ENCODE data around the gene ASH1L.

- TF ChIP-seq POLR2A (IDR thresholded peaks at IDR 0.05; ENCODE audit: low read depth, low read length) (no peak), EZH2 (IDR thresholded peaks at IDR 0.05; ENCODE audit: borderline replicate concordance, low read depth, low read length, severe bottlenecking) (no peak), MAX (IDR thresholded peaks at IDR 0.05; ENCODE audit: insufficient read depth, insufficient read length) (no peak), CTCF (IDR thresholded peaks at IDR 0.05; ENCODE audit: extremely low read depth in 1 of 2, insufficient read depth in 1 of 2, low read depth in 1 of 2, low read length in 2 of 2) (no peak), GATA2 (IDR thresholded peaks at IDR 0.05; ENCODE audit: insufficient read depth, insufficient read length, low read depth, low read length) (no peak), JUN (IDR thresholded peaks at IDR 0.05; ENCODE audit: borderline replicate concordance, insufficient read depth, insufficient read length, low read depth) (no peak), POLR2AphosphoS5 (IDR thresholded peaks at IDR 0.05; ENCODE audit: insufficient read depth, low read depth, low read length) (no peak), MYC (IDR thresholded peaks at IDR 0.05; ENCODE audit: low read depth, low read length) (no peak)
Observed at GRCh38 chr1:155334962-155335361, 227.6 kb downstream of the ASH1L start.

Measured in endothelial cell of umbilical vein (primary cell).